ENCODE data around the gene AMD1.
A peak's percentile ranks its signal among the peaks of the same experiment; 100 is the strongest.
"Not testable (repeated sequence)": the region's sequence is repeated elsewhere in the genome, so short reads cannot be mapped to it uniquely, and the experiment has no call there.

AMD1 gene

DNA sequence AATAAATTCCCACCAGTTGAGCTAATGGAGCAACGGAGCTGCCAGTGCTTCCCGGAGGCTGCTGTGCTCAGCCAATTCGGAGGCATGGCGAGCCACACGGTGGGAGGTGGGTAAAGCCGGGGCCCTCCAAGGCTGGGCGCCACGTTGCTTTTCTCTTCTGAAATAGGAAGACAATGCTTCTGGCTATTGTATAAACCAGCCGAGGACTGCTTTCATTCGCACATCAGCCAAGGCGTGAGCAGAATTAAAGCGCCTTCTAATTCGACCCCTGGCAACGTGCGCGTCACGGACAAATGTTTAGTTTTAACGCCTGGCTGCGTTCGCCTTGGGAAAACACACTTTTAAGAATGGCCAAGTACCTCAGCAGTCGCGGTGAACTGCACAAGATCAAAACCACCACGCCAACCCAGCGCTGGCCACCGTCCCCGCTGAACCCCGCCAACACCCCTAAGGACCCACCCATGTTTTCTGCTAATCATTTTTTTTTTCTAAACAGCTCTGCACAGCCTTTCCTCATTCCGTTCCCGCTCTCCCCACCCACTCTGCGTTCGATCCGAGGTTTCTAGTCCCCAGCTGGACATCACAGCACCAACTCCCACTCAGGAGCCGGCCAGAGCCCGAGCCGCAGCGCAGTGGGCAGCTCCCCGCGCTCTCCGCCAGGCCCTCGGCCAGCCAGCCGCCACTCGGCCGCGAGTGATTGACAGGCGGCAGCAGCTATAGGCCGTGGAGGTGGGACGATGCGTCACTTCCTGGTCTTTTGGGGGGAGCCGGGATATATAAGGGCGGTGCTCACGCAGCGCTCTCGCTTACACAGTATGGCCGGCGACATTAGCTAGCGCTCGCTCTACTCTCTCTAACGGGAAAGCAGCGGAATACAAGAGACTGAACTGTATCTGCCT is at the start of gene AMD1:
Gene AMD1, plus strand, starts transcription at position 805 of the 899 bp plus-strand sequence. CDS start 321 bp downstream, outside the sequence.
- DNase-seq = peak; percentile 95

DNA sequence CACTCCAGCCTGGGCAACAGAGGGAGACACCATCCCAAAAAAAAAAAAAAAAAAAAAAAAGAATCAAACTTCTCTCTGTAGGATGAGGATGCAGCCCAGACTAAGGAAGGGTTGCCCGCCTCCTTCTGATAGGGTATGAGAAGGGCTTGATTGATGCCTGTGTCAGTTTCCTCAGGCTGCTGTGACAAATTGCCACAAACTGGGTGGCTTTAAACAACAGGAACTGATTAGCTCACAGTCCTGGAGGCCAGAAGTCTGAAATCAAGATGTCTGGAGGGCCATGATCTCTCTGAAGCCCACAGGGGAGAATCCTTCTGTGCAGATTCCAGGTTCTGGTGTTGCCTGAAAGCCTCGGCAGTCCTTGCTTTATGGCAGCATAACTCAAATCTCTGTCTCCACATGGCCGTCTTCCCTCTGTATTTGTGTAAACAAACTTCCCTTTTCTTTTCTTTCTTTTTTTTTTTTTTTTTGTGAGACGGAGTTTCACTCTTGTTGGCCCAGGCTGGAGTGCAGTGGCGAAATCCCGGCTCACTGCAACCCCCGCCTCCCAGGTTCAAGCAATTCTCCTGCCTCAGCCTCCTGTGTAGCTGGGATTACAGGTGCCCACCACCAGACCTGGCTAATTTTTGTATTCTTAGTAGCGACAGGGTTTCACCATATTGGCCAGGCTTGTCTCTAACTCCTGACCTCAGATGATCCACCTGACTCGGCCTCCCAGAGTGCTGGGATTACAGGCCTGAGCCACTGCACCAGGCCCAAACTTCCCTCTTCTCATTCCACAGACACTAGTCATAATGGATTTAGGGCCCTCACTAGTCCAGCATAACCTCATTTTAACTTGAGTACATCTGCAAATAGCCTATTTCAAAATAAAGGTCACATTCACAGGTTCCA is 48.1 kb upstream of the AMD1 start:
- DNase-seq = no peak

- no peak for DNase-seq
Measured at GRCh38 chr6:110828396-110828795, 46.2 kb upstream of the AMD1 start.

- no peak for DNase-seq
Measured at GRCh38 chr6:110831405-110831804, 43.2 kb upstream of the AMD1 start.

- no peak for DNase-seq
Measured at GRCh38 chr6:110833831-110834230, 40.8 kb upstream of the AMD1 start.

GRCh38 chr6:110835751-110836150 is 38.8 kb upstream of the AMD1 start:
- DNase-seq = not testable (repeated sequence)

DNA sequence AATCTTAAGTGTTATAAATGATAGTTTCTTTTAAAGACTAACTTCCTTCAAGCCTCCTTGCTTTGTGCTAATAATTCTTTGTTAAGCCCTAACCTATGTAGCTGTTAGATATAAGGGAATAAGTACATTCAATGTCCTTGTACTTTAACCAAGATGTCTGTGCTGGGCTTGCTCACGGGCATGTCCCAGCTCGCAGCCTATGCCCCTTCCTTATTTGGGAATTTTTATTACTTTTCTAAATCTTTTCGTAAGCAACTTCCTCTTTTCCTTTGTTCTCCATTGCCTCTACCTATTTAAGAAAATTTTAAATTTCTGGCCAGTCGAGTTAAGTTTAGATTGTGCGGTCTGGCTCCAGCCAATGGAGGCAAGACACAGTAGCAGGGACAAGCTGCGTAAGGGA is 33.3 kb upstream of the AMD1 start:
- DNase-seq = no peak

GRCh38 chr6:110849781-110850180 is 24.8 kb upstream of the AMD1 start:
- no peak for DNase-seq

DNA sequence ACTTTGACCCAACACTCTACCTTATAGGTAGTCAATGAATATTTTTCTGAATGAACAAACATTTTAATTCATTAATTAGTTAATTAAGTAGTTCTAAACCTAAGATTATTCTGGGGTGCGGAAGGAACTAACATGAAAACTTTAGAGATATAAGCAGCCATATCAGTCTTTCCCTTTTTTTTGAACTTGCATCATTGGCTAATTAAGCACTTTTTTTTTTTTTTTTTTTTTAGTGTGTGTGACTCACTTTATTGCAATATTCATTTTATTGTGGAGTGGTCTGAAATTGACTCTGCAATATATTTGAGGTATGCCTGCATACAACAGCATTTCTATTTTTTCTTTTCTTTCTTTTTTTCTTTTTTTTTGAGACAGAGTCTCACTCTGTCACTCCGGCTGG is 21.8 kb upstream of the AMD1 start:
- DNase-seq = no peak

GRCh38 chr6:110853754-110854477 is 20.7 kb upstream of the AMD1 start:
- no peak for DNase-seq

GRCh38 chr6:110856296-110856695 is 18.3 kb upstream of the AMD1 start:
- DNase-seq = no peak

DNA sequence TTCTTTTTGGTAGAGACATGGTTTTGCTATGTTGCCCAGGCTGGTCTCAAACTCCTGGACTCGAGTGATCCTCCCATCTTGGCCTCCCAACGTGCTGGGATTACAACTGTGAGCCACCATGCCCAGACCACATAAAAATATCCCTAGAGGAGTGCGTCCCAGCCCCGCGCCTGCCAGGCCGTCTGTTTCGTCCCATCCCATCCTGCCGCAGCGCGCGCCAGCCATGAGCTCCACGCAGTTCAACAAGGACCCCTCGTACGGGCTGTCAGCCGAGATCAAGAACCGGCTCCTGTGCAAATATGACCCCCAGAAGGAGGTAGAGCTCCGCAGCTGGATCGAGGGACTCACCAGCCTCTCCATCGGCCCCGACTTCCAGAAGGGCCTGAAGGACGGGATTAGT is 16.6 kb upstream of the AMD1 start:
- DNase-seq = no peak

DNA sequence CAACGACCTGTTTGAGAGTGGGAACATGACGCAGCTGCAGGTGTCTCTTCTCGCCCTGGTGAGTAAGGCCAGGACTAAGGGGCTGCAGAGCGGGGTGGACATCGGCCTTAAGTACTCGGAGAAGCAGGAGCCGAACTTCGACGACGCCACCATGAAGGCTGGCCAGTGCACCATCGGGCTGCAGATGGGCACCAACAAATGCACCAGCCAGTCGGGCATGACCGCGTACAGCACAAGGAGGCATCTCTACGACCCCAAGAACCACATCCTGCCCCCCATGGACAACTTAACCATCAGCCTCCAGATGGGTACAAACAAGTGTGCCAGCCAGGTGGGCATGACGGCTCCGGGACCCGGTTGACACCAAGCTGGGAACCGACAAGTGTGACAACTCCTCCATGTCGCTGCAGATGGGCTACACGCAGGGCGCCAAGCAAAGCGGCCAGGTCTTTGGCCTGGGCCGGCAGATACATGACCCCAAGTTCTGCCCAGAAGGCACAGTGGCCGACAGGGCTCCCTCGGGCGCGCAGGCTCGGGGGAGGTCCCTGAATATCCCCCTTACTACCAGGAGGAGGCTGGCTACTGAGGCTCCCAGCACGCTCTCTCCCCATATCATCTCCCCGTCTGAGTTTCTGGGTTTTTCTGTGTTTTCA is 15.9 kb upstream of the AMD1 start:
- DNase-seq = no peak

- DNase-seq = no peak
Measured at GRCh38 chr6:110859335-110859792, 15.2 kb upstream of the AMD1 start.

- no peak for DNase-seq
Measured at GRCh38 chr6:110864824-110865223, 9.8 kb upstream of the AMD1 start.

GRCh38 chr6:110874880-110875547 is 429 bp downstream of the AMD1 start:
- no peak for DNase-seq

DNA sequence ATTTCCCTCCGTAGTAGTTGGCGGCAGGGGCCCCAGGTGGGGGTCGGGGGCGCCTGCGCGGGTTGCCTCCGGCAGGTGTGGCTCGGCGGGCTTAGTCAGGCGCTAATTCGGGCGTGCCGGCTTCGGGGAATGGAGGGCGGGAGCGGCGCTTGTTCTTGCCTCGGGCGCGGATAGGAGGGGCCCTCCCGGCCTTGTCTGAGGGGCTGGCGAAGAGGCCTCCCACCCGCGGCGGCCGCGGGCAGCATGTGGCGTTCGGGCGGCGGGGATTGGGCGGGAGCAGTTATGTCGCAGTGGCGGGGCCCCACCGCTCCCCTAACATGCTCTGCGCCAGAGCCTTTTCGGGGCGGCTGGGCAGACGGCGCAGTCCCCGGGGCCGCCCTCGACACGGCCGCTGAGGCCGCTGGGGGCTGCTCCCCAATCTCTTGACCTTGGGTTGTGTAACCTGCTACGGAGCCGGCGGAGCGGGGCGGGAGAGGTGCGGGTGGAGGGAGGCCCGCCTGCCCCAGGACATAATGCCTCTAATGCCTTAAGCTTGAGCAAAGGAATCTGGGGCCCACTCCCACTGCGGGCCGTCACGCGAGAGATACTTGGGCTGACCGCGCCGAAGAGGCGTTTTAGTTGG is 1.1 kb downstream of the AMD1 start:
- peak; percentile 38 for DNase-seq

DNA sequence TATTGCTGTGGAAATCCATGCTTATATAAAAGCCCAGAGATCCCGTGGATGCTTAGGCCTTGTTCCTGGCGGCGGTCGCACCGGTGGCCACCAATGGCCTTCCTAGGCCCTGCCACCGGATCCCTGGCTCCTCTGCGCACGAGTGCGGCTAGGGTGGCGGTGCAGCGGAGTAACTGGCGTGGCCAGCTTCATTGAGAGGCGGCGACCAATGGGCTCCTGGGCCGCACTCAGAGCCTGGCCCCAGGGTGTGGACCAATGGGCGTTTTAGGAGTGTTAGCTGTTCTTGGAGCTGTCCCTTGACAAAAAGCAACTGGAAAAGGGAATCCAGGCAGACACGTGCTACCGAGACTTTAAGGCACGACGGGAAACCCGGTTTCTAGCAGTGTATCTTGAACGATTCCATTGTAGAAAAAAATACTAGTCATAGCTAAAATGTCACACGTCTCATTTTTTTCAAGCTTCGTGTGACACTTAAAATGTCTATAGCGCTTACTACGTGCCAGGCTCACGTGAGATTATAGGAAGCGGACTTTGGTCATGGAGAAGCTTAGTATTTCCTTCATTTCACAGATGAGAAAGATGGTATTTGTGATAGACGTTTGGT is 1.7 kb downstream of the AMD1 start:
- peak; percentile 61 for DNase-seq

DNA sequence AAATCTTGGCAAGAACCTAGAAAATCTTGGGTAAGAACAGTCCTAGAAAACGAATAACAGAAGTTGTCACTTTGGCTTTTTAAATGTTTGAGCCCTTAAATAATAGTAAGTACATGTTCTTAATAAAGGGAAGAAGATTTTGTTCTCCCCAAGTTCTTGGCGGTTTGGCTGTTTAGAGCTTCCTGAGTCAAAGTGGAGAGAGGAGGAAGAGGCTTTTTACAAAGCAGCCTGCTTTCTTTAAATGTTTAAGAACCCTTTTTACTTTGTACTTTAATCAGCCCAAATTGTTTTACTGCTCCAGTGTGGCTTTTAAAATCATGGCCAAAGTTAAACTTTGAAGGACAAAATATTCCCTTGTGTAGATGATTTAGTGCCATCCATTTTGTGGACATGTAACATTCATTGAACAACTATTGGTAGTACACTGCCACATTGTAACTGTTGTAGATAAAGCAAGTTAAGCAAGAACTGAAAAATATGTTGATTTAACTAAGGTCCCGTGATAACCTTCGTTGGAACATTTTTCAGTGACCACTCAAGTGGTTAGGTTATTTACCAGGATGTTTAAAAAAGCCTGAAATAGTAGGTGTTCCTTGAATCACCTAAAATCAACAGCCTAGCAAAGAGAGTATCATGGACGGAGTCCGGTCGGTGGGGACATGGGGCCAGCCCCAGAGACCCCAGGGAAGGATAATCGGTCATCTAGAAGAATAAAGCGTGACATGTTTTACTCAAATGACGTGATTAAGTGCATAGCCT is 2.4 kb downstream of the AMD1 start:
- no peak for DNase-seq

DNA sequence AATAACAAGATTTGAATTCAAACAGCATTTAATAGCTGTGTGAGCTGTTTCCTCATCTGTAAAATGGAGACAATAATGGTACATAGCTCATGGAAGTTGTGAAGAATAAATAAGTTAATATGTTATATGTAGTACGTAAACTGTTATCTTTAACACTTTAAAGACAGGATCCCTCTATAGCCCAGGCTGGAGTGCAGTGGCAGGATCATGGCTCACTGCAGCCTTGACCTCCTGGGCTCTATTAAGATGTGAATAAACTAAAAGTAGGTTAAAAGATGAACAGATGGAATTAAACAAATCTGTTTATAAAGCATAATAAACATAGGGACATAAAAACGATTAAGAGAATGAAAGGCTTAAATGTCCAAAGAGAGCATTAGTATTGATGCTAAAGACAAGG is 3.0 kb downstream of the AMD1 start:
- no peak for DNase-seq

All from NCI-H2171 treated with DMSO at 0.1 percent for 48 hours (cell line).